IMR-90 (cell line): ENCODE data around the gene CPXM2. TPM values are rescaled to one million over a fixed set of nuclear protein-coding genes. Genes with fewer than 3 reads are reported as not detected.

ENCODE experiments used
- ATAC-seq: fragments of 200-7000 bp; cut with Tn5 transposase; 2 replicates; pipeline ENCODE4 v1.9.1; 2020; ENCODE audit warnings: low read depth, mild to moderate bottlenecking, moderate library complexity
- BruUV-seq: library from RNA; stranded (reverse); fragments of 400-500 nt; replicated peaks from 2 replicates; lab custom pipeline; 2021; lab: Mats Ljungman, UMichigan
- CTCF ChIA-PET: fragments of 300-600 bp; formaldehyde crosslinking; extraction: SDS; loops from one replicate; lab custom pipeline; 2021; ENCODE audit warnings: antibody characterized with exemption; lab: Yijun Ruan, JAX
- POLR2A ChIA-PET: fragments of 300-600 bp; sonication (Branson Sonifier 250); formaldehyde crosslinking; loops from one replicate; lab custom pipeline; 2022; ENCODE audit warnings: antibody characterized with exemption; ENCODE audit not compliant: unreplicated experiment; lab: Charles Lee
- DNase-seq: peaks from one replicate; pipeline ENCODE4 v3.0.0; 2013
- H2AFZ ChIP-seq: replicated peaks from 2 replicates; pipeline ENCODE3; 2013; ENCODE audit warnings: low read length, mild to moderate bottlenecking; ENCODE audit not compliant: poor library complexity
- H2AK5ac ChIP-seq: 2 replicates; pipeline ENCODE4 v1.6.1; 2013; ENCODE audit warnings: low read depth, low read length, inconsistent platforms
- H2AK9ac ChIP-seq: replicated peaks from 2 replicates; pipeline ENCODE3; 2013; ENCODE audit warnings: mild to moderate bottlenecking, low read depth, low read length, moderate library complexity; ENCODE audit not compliant: poor library complexity
- H2BK120ac ChIP-seq: 2 replicates; pipeline ENCODE4 v1.6.1; 2013; ENCODE audit warnings: low read depth, low read length, inconsistent platforms
- H2BK15ac ChIP-seq: 3 replicates; pipeline ENCODE4 v1.6.1; 2013; ENCODE audit warnings: low read depth, low read length, inconsistent platforms
- H2BK20ac ChIP-seq: 2 replicates; pipeline ENCODE4 v1.6.1; 2013; ENCODE audit warnings: low read depth, mild to moderate bottlenecking, inconsistent platforms, low read length, moderate library complexity
- H2BK5ac ChIP-seq: 2 replicates; pipeline ENCODE4 v1.6.1; 2013; ENCODE audit warnings: mild to moderate bottlenecking, low read depth, low read length, inconsistent platforms; ENCODE audit not compliant: poor library complexity, severe bottlenecking
- H3K14ac ChIP-seq: replicated peaks from 2 replicates; pipeline ENCODE4 v1.6.1; 2013; ENCODE audit warnings: low read depth, low read length, inconsistent platforms
- H3K18ac ChIP-seq: 2 replicates; pipeline ENCODE4 v1.6.1; 2013; ENCODE audit warnings: low read depth, low read length, control low read depth
- H3K23ac ChIP-seq: 2 replicates; pipeline ENCODE4 v1.6.1; 2013; ENCODE audit warnings: low read depth, low read length, inconsistent platforms
- H3K27ac ChIP-seq: 2 replicates; pipeline ENCODE4 v1.5.1; 2013; ENCODE audit warnings: mild to moderate bottlenecking, control low read depth, low read length; ENCODE audit not compliant: insufficient read depth
- H3K27me3 ChIP-seq: 2 replicates; pipeline ENCODE4 v1.6.1; 2013; ENCODE audit warnings: low read length; ENCODE audit not compliant: control insufficient read depth, insufficient read depth
- H3K36me3 ChIP-seq: 2 replicates; pipeline ENCODE4 v1.6.1; 2013; ENCODE audit warnings: low read length, mixed read lengths; ENCODE audit not compliant: control insufficient read depth, insufficient read depth
- H3K4ac ChIP-seq: 2 replicates; pipeline ENCODE4 v1.6.1; 2013; ENCODE audit warnings: low read depth, low read length, inconsistent platforms
- H3K4me1 ChIP-seq: 2 replicates; pipeline ENCODE4 v1.6.1; 2013; ENCODE audit warnings: low read length, mixed read lengths; ENCODE audit not compliant: control insufficient read depth, insufficient read depth
- H3K4me2 ChIP-seq: 2 replicates; pipeline ENCODE4 v1.6.1; 2013; ENCODE audit warnings: low read depth, mild to moderate bottlenecking, control low read depth, low read length, moderate library complexity
- H3K4me3 ChIP-seq: 2 replicates; pipeline ENCODE4 v1.5.1; 2013; ENCODE audit warnings: low read depth, mild to moderate bottlenecking, control low read depth, low read length, moderate library complexity; ENCODE audit not compliant: insufficient read depth
- H3K56ac ChIP-seq: 2 replicates; pipeline ENCODE4 v1.6.1; 2013; ENCODE audit warnings: low read length, inconsistent platforms; ENCODE audit not compliant: insufficient read depth; ENCODE audit errors: extremely low read depth
- H3K79me1 ChIP-seq, 2 experiments: 2 replicates each; pipeline ENCODE4 v1.6.1; 2013; ENCODE audit warnings: low read length in 2 of 2, inconsistent platforms in 1 of 2, low read depth in 1 of 2
- H3K9ac ChIP-seq: 2 replicates; pipeline ENCODE4 v1.6.1; 2013; ENCODE audit warnings: low read depth, low read length, control low read depth
- H3K9me1 ChIP-seq: 2 replicates; pipeline ENCODE4 v1.6.1; 2013; ENCODE audit warnings: low read length, inconsistent platforms; ENCODE audit not compliant: insufficient read depth
- H3K9me3 ChIP-seq: 2 replicates; pipeline ENCODE4 v1.6.1; 2013; ENCODE audit warnings: low read length; ENCODE audit not compliant: control insufficient read depth, insufficient read depth
- H4K20me1 ChIP-seq: 2 replicates; pipeline ENCODE4 v1.6.1; 2013; ENCODE audit warnings: low read length, inconsistent platforms; ENCODE audit not compliant: insufficient read depth
- H4K5ac ChIP-seq: 2 replicates; pipeline ENCODE4 v1.6.1; 2013; ENCODE audit warnings: mild to moderate bottlenecking, low read depth, low read length, control low read depth
- H4K8ac ChIP-seq, 2 experiments: 2 replicates each; pipeline ENCODE4 v1.6.1; 2013; ENCODE audit warnings: low read depth in 2 of 2, low read length in 2 of 2, control low read depth in 1 of 2, inconsistent platforms in 1 of 2
- H4K91ac ChIP-seq: 2 replicates; pipeline ENCODE4 v1.6.1; 2013; ENCODE audit warnings: low read depth, low read length, inconsistent platforms; ENCODE audit not compliant: insufficient read depth
- BHLHE40 ChIP-seq: fragments of 150-350 bp; IDR thresholded peaks from 2 replicates; pipeline ENCODE4 v1.6.1; 2016; ENCODE audit warnings: mild to moderate bottlenecking, low read depth, low read length
- CEBPB ChIP-seq: IDR thresholded peaks from 2 replicates; pipeline ENCODE4 v1.6.1; 2012; ENCODE audit warnings: low read depth, low read length, improper control_type of control experiment
- CHD1 ChIP-seq: IDR thresholded peaks from 2 replicates; pipeline ENCODE4 v1.6.1; 2012; ENCODE audit warnings: low read depth, low read length, improper control_type of control experiment
- CTCF ChIP-seq: conservative IDR thresholded peaks from 2 replicates; pipeline ENCODE4 v1.5.1; 2012; ENCODE audit warnings: mild to moderate bottlenecking, low read depth, low read length, improper control_type of control experiment
- ELK1 ChIP-seq: fragments of 150-350 bp; IDR thresholded peaks from 2 replicates; pipeline ENCODE4 v1.6.1; 2016; ENCODE audit warnings: low read depth, mild to moderate bottlenecking, low read length, moderate library complexity, borderline replicate concordance
- FOS ChIP-seq: fragments of 150-350 bp; IDR thresholded peaks from 2 replicates; pipeline ENCODE4 v1.6.1; 2016; ENCODE audit warnings: low read depth, low read length
- RAD21 ChIP-seq: IDR thresholded peaks from 2 replicates; pipeline ENCODE4 v1.6.1; 2012; ENCODE audit warnings: low read length, improper control_type of control experiment
- RFX5 ChIP-seq: IDR thresholded peaks from 2 replicates; pipeline ENCODE4 v1.8.0; 2012; ENCODE audit warnings: low read depth, mild to moderate bottlenecking, low read length, moderate library complexity
- USF2 ChIP-seq: fragments of 150-350 bp; IDR thresholded peaks from 2 replicates; pipeline ENCODE4 v1.6.1; 2017; ENCODE audit warnings: mild to moderate bottlenecking, antibody characterized with exemption, low read length, low read depth
- WGBS, 2 experiments: methylation state at CpG; one replicate each; pipeline versions ENCODE4 v1.1.5 to v1.1.7; 2013; ENCODE audit warnings: missing lambda C conversion rate in 2 of 2; ENCODE audit not compliant: insufficient read length in 1 of 2; ENCODE audit errors: extremely low coverage in 2 of 2; 5-methylcytosine and 5-hydroxymethylcytosine counted together
- dilution Hi-C: fragments of 300-500 bp; cut with HindIII; formaldehyde crosslinking; loops from one replicate; pipeline ENCODE4 v1.14.3; 2018; ENCODE audit warnings: low sequenced_read_pairs; ENCODE audit not compliant: unreplicated experiment
- in situ Hi-C: fragments of 300-500 bp; cut with MboI; formaldehyde crosslinking; loops from 3 replicates; pipeline ENCODE4 v1.14.3; 2019; ENCODE audit warnings: low sequenced_read_pairs, inconsistent platforms, mixed read lengths
- intact Hi-C: fragments of 100-400 bp; cut with micrococcal nuclease; formaldehyde crosslinking; loops from 2 replicates; pipeline ENCODE4 v1.10.0; 2022
- polyA plus RNA-seq, 3 experiments: library from polyadenylated mRNA; depleted of rRNA; stranded (reverse); fragments of >200 nt; gene quantifications; 2 replicates each; pipeline ENCODE4 v1.2.3, GENCODE V29; 2012; ENCODE audit warnings: low replicate concordance in 1 of 3
- total RNA-seq: library from RNA; depleted of rRNA; stranded (reverse); fragments of >200 nt; gene quantifications from 2 replicates; pipeline ENCODE4 v1.2.3, GENCODE V29; 2012

CPXM2 gene
- total and polyA plus RNA-seq, 2 of the 4 experiments (the other 2 are of a cell fraction), result not detected

GRCh38 chr10:123795196-123795780 is 96.3 kb downstream of the CPXM2 start:
- no peaks in the 10 kb centered on the region for H3K9me1 ChIP-seq
- no peaks in the 10 kb centered on the region for H3K36me3 ChIP-seq
- no peak overlapping the region for H3K27ac ChIP-seq
- H4K5ac ChIP-seq, result no peak overlapping the region
- in situ Hi-C loops, result no loop called here
- H3K18ac ChIP-seq, result no peak overlapping the region
- peaks cover 33% of the 10 kb centered on the region for H3K9me3 ChIP-seq
- no peak overlapping the region for H3K9ac ChIP-seq
- no peak overlapping the region for H2AFZ ChIP-seq
- no peak overlapping the region for H2AK5ac ChIP-seq
- BruUV-seq, result no TSS peak
- dilution Hi-C loops, result no loop called here
- no peak overlapping the region for H2BK15ac ChIP-seq
- TF ChIP-seq RAD21, result no peak
- TF ChIP-seq ELK1, result no peak
- TF ChIP-seq RFX5, result no peak
- TF ChIP-seq USF2, result no peak
- TF ChIP-seq CEBPB, result no peak
- TF ChIP-seq CHD1, result no peak
- TF ChIP-seq CTCF, result no peak
- TF ChIP-seq FOS, result no peak
- no peak for TF ChIP-seq BHLHE40
- H3K14ac ChIP-seq, result no peak overlapping the region
- H2BK5ac ChIP-seq, result no peak overlapping the region
- H3K4ac ChIP-seq, result no peak overlapping the region
- no peaks in the 10 kb centered on the region for H3K79me1 ChIP-seq
- H3K4me3 ChIP-seq, result no peak overlapping the region
- CTCF ChIA-PET, result no interaction called here
- H3K4me1 ChIP-seq, result no peaks in the 10 kb centered on the region
- H4K20me1 ChIP-seq, result no peaks in the 10 kb centered on the region
- no peak overlapping the region for H3K56ac ChIP-seq
- no CpG with 5 or more reads among the region's 10 CpGs for WGBS, 2 experiments
- intact Hi-C loops, result no loop called here
- no peak overlapping the region for H2BK20ac ChIP-seq
- no peak overlapping the region for H4K91ac ChIP-seq
- H3K27me3 ChIP-seq, result no peaks in the 10 kb centered on the region
- DNase-seq (no peak), ATAC-seq (no peak)
- no peak overlapping the region for H4K8ac ChIP-seq
- POLR2A ChIA-PET, result no interaction called here
- H3K4me2 ChIP-seq, result no peak overlapping the region
- no peak overlapping the region for H2AK9ac ChIP-seq
- no peak overlapping the region for H3K23ac ChIP-seq
- H2BK120ac ChIP-seq, result no peak overlapping the region
